GM18517 (cell line): ENCODE measurements around the gene CHST4.
"Not testable (repeated sequence)": the region's sequence is repeated elsewhere in the genome, so short reads cannot be mapped to it uniquely, and the experiment has no call there.

ENCODE experiments used
- ATAC-seq: cut with Tn5 transposase; IDR thresholded peaks from one replicate; pipeline ENCODE4 v1.9.1; 2021; ENCODE audit warnings: mild to moderate bottlenecking, moderate library complexity; ENCODE audit not compliant: unreplicated experiment

Gene CHST4

DNA sequence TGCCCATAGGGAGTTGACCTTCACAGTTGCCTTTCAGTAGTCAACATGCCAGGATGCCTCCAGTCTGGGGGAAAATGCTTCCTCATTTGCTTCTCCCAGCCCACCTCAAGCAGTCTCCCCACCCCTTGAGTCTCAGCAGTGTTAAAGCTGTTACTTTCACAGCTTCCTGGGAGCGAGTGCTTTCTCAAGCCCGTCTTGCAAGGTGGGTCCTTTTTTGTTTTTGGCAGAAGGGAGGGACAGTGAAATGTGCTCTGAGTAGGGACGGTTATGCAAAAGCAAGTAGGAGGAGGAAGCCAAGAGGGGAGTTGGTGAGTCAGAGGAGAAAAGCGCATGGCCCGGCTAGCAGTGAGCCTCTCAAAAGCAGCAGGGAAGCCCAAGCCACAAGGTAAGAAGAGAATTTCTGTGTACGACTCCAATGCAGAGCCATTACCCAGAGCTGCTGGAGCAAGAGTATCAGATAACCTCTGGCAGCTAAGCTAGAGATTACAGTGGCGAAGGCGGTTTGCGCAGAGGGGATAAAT, at the start of gene CHST4:
Gene CHST4 (plus strand): TSS at position 316 of the 521 bp plus-strand sequence. CDS start 10,252 bp downstream, outside the sequence.
- ATAC-seq = no peak

DNA sequence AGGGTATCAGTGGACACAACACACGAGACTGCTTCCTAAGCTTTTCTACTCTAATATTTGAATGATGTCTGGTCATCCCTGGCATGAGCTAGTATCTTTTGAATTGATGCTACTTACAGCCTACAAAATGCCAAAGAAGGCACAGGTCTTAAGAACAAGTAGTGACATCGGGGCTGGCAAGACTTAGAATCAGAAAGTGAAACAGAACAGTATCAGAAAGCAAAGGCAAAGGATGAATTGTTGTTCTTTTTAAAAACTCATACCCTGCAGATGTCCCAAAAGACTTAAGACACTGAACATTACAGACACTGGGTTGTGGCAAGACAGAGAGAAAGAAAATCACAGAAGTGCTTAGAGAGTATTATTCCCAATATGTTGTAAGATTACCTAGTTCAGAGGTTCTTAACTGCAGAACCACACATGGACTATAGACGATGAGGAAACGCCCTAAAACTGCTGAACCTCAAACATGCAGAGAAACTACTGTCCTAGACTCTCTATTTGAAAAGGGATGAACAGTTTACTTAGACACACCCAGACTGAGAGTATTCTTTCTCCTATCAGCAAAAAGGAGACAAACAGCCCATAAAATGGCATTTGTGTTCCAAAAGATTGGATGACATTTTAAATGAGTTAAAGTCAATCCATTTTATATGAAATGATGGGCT, 49.6 kb upstream of the CHST4 start:
- ATAC-seq = no peak

- ATAC-seq = no peak
Observed at GRCh38 chr16:71479420-71479819, 46.8 kb upstream of the CHST4 start.

DNA sequence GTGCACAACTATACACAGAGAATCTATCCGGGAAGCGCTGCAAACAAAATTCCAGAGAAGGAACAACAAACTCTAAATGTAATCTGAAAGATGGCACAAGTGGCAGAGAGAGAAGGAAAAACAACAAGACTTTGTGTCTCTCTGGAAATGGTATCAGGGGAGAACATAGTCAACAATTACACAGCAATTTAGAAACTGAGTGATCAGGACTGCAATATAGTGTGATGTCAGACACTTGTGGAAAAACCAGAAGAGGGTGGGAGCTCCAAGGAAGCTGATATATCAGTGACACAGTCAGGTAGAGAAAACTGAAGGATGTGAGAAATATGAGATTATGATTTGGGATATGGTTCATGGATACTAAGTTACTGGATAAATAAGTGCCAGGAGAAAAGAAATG, 45.3 kb upstream of the CHST4 start:
- no peak for ATAC-seq

GRCh38 chr16:71482569-71482968, 43.7 kb upstream of the CHST4 start:
- ATAC-seq = no peak

GRCh38 chr16:71484006-71484893, 42.0 kb upstream of the CHST4 start:
- peak; percentile 86 for ATAC-seq

DNA sequence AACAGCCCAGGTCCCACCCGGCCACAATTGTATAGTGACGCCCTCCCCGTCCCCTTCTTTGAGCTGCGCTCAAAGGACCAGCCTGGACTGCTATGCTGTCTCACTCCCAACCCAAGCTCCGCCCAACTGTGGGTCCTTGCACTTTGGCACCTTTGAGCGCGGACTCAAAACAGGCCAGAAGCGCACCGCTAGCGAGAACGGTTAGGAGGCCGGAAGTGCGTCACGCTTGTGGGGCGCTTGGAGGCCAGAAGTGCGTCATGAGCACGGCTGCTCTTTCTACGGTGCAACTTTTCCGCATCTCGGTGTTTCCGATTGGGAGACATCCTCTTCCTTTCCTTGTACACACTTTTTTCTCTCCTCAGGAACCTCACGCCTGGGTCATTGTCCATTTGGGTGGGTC, 37.1 kb upstream of the CHST4 start, which contains the start of gene ZNF19:
Gene ZNF19 (minus strand): TSS at position 203 of the 400 bp plus-strand sequence. CDS start 7,210 bp downstream, outside the sequence.
- no peak for ATAC-seq

DNA sequence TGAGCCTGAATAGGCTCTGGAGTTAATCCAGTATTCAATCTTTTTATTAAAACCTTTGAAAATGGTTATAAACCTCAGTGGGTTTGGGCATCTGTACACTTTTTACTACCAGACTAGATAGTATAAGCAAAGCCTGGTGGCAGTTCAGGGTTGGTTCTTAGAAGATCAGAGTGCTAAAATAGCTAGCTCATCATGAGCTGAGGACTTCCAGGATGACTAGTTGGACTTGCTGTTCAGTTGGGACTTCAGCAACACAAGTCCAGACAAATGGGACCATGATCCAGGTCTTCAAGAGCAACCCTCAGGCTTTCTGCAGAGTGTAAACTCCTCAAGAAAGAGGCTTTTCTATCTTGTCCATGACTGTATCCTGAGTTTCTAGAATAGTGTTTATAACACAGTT, 35.9 kb upstream of the CHST4 start:
- no peak for ATAC-seq

DNA sequence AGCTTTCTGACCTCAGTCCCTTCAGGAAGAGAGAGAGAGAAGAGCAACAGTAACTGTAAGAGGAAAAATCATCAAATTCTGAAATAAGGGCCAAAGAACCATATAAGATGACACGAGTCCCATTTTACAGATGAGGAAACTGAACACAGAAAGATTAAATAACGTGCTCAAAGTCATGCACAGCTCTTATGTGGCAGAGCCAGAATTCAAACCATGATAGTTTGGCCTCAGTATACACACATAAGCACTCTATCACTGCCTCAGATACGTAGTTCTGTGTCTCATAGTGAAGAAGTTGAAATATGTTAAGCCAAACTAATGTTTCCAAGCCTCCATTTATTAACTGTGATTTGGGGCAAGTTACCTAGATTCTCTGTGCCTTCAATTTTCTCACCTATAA, 35.2 kb upstream of the CHST4 start:
- ATAC-seq = no peak

GRCh38 chr16:71492786-71493185, 33.4 kb upstream of the CHST4 start:
- ATAC-seq = no peak

- no peak for ATAC-seq
Observed at GRCh38 chr16:71493213-71493612, 33.0 kb upstream of the CHST4 start.

GRCh38 chr16:71498031-71498430, 28.2 kb upstream of the CHST4 start:
- ATAC-seq = no peak

GRCh38 chr16:71499775-71500364, 26.4 kb upstream of the CHST4 start:
- no peak for ATAC-seq

- no peak for ATAC-seq
Observed at GRCh38 chr16:71500964-71501363, 25.3 kb upstream of the CHST4 start.

DNA sequence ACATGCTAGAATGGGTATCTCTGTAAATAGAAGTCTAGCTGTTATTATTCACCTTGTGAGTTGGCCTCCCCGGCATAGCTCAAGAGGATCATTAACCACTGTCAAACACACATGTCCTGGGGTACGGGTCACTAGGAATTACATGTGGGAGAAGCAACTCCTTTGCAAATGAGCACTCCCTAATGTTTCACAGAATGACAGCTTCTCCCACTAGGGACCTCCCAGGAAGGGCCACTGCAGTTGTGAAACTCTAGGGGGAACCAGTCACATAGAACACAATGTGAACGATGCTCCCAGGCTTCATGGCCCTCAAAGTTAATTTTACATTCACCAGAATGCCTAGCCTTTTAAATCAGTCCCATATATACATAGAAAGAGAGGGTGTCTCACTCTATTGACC, 24.7 kb upstream of the CHST4 start:
- no peak for ATAC-seq

DNA sequence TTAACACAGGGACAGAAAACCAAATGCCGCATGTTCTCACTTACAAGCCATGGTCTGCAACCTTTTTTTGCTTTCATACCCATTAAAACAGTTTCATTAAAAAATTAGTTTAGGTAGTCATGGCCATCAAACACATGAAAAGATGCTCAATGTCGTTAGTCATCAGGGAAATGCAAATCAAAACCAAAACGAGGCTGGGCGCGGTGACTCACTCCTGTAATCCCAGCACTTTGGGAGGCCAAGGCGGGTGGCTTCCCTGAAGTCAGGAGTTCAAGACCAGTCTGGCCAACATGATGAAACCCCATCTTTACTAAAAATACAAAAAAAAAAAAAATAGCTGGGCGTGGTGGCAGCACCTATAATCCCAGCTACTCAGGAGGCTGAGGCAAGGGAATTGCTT, 22.2 kb upstream of the CHST4 start:
- not testable (repeated sequence) for ATAC-seq

DNA sequence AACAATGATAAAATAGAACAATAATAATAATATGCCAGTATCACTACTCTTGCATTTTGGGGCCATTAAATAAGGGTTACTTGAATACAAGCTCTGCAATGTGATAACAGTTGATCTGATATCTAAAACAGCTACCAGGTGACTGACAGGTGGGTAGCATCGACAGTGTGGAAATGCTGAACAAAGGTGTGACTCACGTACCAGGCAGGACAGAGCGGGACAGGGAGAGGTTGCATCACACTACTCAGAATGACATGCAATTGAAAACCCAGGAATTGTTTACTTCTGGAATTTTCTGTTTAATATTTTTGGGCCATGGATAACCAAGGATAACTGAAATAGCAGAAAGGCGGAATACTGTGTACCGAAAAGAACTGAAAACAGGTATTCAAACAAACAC, 21.3 kb upstream of the CHST4 start:
- ATAC-seq = no peak

DNA sequence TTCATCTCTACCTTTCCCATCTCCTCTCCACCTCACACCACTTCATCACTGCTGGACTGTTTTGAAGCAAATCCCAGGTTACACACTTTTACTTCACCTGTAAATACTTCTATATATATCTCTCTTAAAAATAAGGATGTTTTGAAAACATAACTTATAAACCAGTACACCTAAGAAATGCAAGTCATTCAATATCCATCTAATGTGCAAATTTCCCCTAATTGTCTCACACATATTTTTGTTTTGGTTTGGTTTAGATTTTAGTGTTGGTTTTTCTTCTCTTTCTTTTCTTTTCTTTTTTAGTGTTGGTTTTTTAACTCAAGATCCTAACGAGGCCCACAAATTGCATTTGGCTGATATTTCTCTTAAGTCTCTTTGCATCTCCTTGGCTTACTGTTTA, 19.2 kb upstream of the CHST4 start:
- no peak for ATAC-seq

- no peak for ATAC-seq
Observed at GRCh38 chr16:71513302-71513701, 12.9 kb upstream of the CHST4 start.

GRCh38 chr16:71514476-71514875, 11.8 kb upstream of the CHST4 start:
- no peak for ATAC-seq

- no peak for ATAC-seq
Observed at GRCh38 chr16:71515026-71515425, 11.2 kb upstream of the CHST4 start.
